A673 (cell line): ENCODE results near the gene LINC01488.

ENCODE experiments used
- EZH2 ChIP-seq: fragments of 200-600 bp; sonication (generic); IDR thresholded peaks from 2 replicates; pipeline ENCODE4 v1.6.1; 2017; ENCODE audit warnings: borderline replicate concordance, low read depth, mild to moderate bottlenecking, mixed read lengths, antibody characterized with exemption, low read length; ENCODE audit not compliant: poor library complexity, severe bottlenecking
- TF ChIP-seq, protein P1 (sequence below): fragments of 300-800, 200-600 bp; sonication (generic); conservative IDR thresholded peaks from 2 replicates; pipeline ENCODE4 v1.5.1; 2017; ENCODE audit warnings: low read depth, mild to moderate bottlenecking, antibody characterized with exemption, low read length, moderate library complexity, mixed read lengths

DNA sequence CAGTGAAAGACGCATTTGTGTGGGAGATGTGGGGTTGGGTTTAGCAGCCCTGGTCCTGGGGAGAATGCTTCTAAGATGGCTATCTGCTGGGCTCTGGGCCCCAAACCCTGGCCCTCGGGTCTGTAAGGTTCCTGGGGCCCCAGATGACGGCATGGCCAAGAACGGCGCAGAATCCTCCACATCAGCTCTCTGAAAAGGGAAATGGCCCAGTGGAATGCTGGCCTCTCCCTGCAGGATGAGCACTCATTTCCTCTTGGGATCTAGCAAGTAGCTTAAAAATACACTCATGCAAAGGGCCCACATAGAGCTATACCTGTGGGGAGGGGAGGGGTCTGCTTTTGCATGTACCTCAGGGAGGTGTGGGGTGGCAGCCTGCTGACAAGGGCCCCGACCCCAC lies 37.5 kb upstream of the LINC01488 start:
- TF ChIP-seq EZH2: no peak
- TF ChIP-seq, protein P1, sequence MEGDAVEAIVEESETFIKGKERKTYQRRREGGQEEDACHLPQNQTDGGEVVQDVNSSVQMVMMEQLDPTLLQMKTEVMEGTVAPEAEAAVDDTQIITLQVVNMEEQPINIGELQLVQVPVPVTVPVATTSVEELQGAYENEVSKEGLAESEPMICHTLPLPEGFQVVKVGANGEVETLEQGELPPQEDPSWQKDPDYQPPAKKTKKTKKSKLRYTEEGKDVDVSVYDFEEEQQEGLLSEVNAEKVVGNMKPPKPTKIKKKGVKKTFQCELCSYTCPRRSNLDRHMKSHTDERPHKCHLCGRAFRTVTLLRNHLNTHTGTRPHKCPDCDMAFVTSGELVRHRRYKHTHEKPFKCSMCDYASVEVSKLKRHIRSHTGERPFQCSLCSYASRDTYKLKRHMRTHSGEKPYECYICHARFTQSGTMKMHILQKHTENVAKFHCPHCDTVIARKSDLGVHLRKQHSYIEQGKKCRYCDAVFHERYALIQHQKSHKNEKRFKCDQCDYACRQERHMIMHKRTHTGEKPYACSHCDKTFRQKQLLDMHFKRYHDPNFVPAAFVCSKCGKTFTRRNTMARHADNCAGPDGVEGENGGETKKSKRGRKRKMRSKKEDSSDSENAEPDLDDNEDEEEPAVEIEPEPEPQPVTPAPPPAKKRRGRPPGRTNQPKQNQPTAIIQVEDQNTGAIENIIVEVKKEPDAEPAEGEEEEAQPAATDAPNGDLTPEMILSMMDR: no peak
